RWPE1 (cell line): ENCODE measurements around the gene FCAR.
A peak's percentile ranks its signal among the peaks of the same experiment; 100 is the strongest.
"Not testable (repeated sequence)": the region's sequence is repeated elsewhere in the genome, so short reads cannot be mapped to it uniquely, and the experiment has no call there.

ENCODE experiments used
- CTCF ChIA-PET: fragments of 350-600 bp; sonication (Branson Sonifier 250); formaldehyde crosslinking; extraction: SDS; loops from one replicate; lab custom pipeline; 2021; lab: Yijun Ruan, JAX
- POLR2A ChIA-PET: fragments of 400-600 bp; formaldehyde crosslinking; extraction: SDS; loops from one replicate; lab custom pipeline; 2020; ENCODE audit warnings: antibody characterized with exemption; ENCODE audit not compliant: low non-redundant PET; lab: Yijun Ruan, JAX
- DNase-seq: peaks from one replicate; pipeline ENCODE4 v3.0.0; 2012; ENCODE audit warnings: low spot score
- H3K27ac ChIP-seq: fragments of 450-650 bp; 2 replicates; pipeline ENCODE4 v1.5.1; 2017
- TF ChIP-seq, protein P1 (sequence below): fragments of 450-650 bp; conservative IDR thresholded peaks from 2 replicates; pipeline ENCODE4 v1.5.1; 2017; ENCODE audit warnings: low read depth, mild to moderate bottlenecking

FCAR gene

DNA sequence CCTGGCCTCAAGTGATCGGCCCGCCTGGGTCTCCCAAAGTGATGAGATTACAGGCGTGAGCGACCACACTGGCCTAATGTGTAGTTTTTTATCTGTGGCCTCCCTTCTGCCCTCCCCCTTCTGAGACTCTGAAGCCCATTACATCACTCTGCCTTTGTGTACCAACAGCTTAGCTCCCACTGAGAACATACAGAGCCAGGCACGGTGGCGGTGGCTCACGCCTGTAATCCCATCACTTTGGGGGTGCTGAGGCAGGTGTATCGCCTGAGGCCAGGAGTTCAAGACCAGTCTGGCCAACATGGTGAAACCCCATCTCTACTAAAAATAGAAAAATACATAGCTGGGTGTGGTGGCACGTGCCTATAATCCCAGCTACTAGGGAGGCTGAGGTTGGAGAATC is 44.5 kb downstream of the FCAR start:
- no peak for DNase-seq
- ChIA-PET POLR2A (no interaction called here), CTCF (no interaction called here)
- TF ChIP-seq, protein P1, sequence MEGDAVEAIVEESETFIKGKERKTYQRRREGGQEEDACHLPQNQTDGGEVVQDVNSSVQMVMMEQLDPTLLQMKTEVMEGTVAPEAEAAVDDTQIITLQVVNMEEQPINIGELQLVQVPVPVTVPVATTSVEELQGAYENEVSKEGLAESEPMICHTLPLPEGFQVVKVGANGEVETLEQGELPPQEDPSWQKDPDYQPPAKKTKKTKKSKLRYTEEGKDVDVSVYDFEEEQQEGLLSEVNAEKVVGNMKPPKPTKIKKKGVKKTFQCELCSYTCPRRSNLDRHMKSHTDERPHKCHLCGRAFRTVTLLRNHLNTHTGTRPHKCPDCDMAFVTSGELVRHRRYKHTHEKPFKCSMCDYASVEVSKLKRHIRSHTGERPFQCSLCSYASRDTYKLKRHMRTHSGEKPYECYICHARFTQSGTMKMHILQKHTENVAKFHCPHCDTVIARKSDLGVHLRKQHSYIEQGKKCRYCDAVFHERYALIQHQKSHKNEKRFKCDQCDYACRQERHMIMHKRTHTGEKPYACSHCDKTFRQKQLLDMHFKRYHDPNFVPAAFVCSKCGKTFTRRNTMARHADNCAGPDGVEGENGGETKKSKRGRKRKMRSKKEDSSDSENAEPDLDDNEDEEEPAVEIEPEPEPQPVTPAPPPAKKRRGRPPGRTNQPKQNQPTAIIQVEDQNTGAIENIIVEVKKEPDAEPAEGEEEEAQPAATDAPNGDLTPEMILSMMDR, result no peak
- H3K27ac ChIP-seq, result no peak overlapping the region

- POLR2A ChIA-PET, H3K27ac ChIP-seq, DNase-seq: not testable (repeated sequence)
- TF ChIP-seq, protein P1, result peak; percentile 57
- CTCF ChIA-PET, result interaction anchor here (1.0 kb wide), 1 partner anchor 245 kb away, joined by 3 read pairs; no protein-coding TSS in a partner anchor
Observed at GRCh38 chr19:54919646-54920563, 45.9 kb downstream of the FCAR start.

DNA sequence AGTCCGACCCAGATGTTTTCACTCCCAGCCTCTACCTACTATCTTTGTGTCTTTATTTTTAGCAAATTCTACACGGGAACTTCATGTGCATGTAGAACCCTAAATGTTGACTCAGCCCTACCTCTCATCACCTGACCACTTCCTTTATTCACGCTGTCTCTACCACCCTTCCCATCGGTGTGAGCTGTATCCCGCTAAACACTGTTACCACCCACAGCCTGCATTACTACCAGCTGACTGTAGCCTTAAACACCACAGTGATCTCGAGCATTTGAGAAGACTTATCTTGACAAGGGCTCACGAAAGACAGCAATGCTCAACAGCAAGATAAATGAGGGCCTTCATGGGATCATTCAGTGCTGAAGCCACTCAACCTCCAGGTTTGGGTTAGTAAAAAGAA is 47.0 kb downstream of the FCAR start:
- no peak overlapping the region for H3K27ac ChIP-seq
- POLR2A ChIA-PET, result no interaction called here
- DNase-seq, result no peak
- CTCF ChIA-PET, result interaction anchor here (0.6 to 0.7 kb wide), 2 partner anchors 37 to 247 kb away, joined by 3 to 6 read pairs; no protein-coding TSS in a partner anchor
- TF ChIP-seq, protein P1, result no peak

GRCh38 chr19:54923276-54923675 is 49.2 kb downstream of the FCAR start:
- H3K27ac ChIP-seq, result no peak overlapping the region
- ChIA-PET CTCF (no interaction called here), POLR2A (no interaction called here)
- DNase-seq, result no peak
- TF ChIP-seq, protein P1, result no peak

DNA sequence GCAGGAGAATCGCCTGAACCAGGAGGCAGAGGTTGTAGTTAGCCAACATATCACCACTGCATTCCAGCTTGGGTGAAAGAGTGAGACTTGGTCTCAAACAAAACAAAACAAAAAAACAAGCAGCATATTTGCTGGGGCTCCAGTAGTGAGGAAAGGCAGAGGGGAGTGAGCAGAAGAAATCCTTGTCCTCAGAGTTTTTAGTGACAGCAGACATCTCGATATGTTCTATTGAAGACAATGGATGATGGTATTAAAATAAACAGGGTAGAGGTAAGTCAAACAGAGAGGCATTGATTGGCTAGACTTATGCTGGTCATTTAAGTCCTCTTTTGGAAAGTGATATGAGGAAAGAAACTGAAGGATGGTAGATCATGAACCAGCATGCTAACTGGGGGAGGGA is 54.3 kb downstream of the FCAR start:
- no peak for DNase-seq
- H3K27ac ChIP-seq, result no peak overlapping the region
- POLR2A ChIA-PET, result no interaction called here
- CTCF ChIA-PET, result no interaction called here
- TF ChIP-seq, protein P1, result no peak

DNA sequence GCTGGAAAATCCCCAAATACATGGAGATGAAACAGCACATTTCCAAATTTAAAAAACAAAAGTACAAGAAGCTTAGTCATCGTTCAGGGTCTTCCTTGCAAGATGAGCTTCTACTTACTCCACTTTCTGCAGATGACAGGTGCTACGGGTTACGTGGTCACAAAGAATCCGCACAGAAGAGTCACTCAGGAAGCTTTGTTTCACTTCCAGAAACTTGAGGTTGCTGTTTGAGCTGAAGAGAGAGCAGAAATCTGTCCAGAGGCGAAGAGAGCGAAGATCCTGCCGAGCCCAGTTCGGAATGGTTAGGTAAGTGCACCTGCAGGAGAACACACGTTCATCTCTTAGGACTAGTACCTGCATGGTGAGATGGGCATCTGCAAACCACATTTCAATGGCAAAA is 63.9 kb downstream of the FCAR start:
- CTCF ChIA-PET, result interaction anchor here (0.6 kb wide), 2 partner anchors 34 to 457 kb away, joined by 3 read pairs; no protein-coding TSS in a partner anchor
- no peak overlapping the region for H3K27ac ChIP-seq
- TF ChIP-seq, protein P1, result no peak
- POLR2A ChIA-PET, result interaction anchor here (0.6 kb wide), 1 partner anchor 12 kb away, joined by 8 read pairs; no protein-coding TSS in a partner anchor
- DNase-seq, result no peak
